ENCODE measurements around the gene TAF4B.
"Not testable (repeated sequence)": the region's sequence is repeated elsewhere in the genome, so short reads cannot be mapped to it uniquely, and the experiment has no call there.

The TAF4B gene

GRCh38 chr18:26226229-26227050 lies at the start of gene TAF4B:
Gene TAF4B (plus strand): TSS chr18:26226445. CDS start chr18:26226934, 489 bp downstream.
- DNase-seq (ENCODE audit: low read depth) = peak; percentile 76

GRCh38 chr18:26181343-26181826 lies 44.9 kb upstream of the TAF4B start:
- no peak for DNase-seq (ENCODE audit: low read depth)

- no peak for DNase-seq (ENCODE audit: low read depth)
These were observed 42.7 kb upstream of the TAF4B start for GRCh38 chr18:26183395-26184112.

- no peak for DNase-seq (ENCODE audit: low read depth)
These were observed 41.0 kb upstream of the TAF4B start for GRCh38 chr18:26185267-26185666.

GRCh38 chr18:26190506-26190905 lies 35.7 kb upstream of the TAF4B start:
- DNase-seq (ENCODE audit: low read depth) = no peak

GRCh38 chr18:26192233-26192632 lies 34.0 kb upstream of the TAF4B start:
- DNase-seq (ENCODE audit: low read depth) = no peak

GRCh38 chr18:26196605-26197004 lies 29.6 kb upstream of the TAF4B start:
- DNase-seq (ENCODE audit: low read depth) = no peak

- DNase-seq (ENCODE audit: low read depth) = not testable (repeated sequence)
These were observed 24.2 kb upstream of the TAF4B start for GRCh38 chr18:26202001-26202400.

GRCh38 chr18:26205318-26205717 lies 20.9 kb upstream of the TAF4B start:
- no peak for DNase-seq (ENCODE audit: low read depth)

- no peak for DNase-seq (ENCODE audit: low read depth)
These were observed 19.8 kb upstream of the TAF4B start for GRCh38 chr18:26206488-26206887.

GRCh38 chr18:26207937-26208336 lies 18.3 kb upstream of the TAF4B start:
- no peak for DNase-seq (ENCODE audit: low read depth)

GRCh38 chr18:26208977-26209376 lies 17.3 kb upstream of the TAF4B start:
- DNase-seq (ENCODE audit: low read depth) = no peak

GRCh38 chr18:26210147-26210546 lies 16.1 kb upstream of the TAF4B start:
- DNase-seq (ENCODE audit: low read depth) = no peak

GRCh38 chr18:26215247-26215970 lies 10.8 kb upstream of the TAF4B start:
- DNase-seq (ENCODE audit: low read depth) = no peak

GRCh38 chr18:26225022-26225693 lies 1.1 kb upstream of the TAF4B start:
- DNase-seq (ENCODE audit: low read depth) = no peak

GRCh38 chr18:26225915-26226228 lies 373 bp upstream of the TAF4B start:
- no peak for DNase-seq (ENCODE audit: low read depth)

GRCh38 chr18:26227051-26227670 lies 916 bp downstream of the TAF4B start:
- DNase-seq (ENCODE audit: low read depth) = no peak

- no peak for DNase-seq (ENCODE audit: low read depth)
These were observed 2.5 kb downstream of the TAF4B start for GRCh38 chr18:26228562-26229260.

GRCh38 chr18:26230497-26230896 lies 4.3 kb downstream of the TAF4B start:
- DNase-seq (ENCODE audit: low read depth) = no peak

- no peak for DNase-seq (ENCODE audit: low read depth)
These were observed 7.0 kb downstream of the TAF4B start for GRCh38 chr18:26233208-26233607.

GRCh38 chr18:26237363-26237762 lies 11.1 kb downstream of the TAF4B start:
- DNase-seq (ENCODE audit: low read depth) = not testable (repeated sequence)
